HepG2 (cell line): ENCODE measurements around the gene CXXC5. TPM values are rescaled to one million over a fixed set of nuclear protein-coding genes. Genes with fewer than 3 reads are reported as not detected.

ENCODE experiments used
- BORCS8-MEF2B ChIP-seq: sonication (generic); formaldehyde crosslinking; IDR thresholded peaks from 2 replicates; pipeline ENCODE4 v1.8.0; 2022; ENCODE audit warnings: mild to moderate bottlenecking, missing genetic modification reagents
- CCDC6 ChIP-seq: sonication (generic); formaldehyde crosslinking; IDR thresholded peaks from 2 replicates; pipeline ENCODE4 v1.8.1; 2022; ENCODE audit warnings: mild to moderate bottlenecking, missing genetic modification reagents, moderate library complexity
- DBP ChIP-seq: sonication (generic); formaldehyde crosslinking; IDR thresholded peaks from 2 replicates; pipeline ENCODE4 v1.4.0; 2020; ENCODE audit warnings: missing genetic modification reagents; ENCODE audit errors: not compliant biosample characterization
- FIP1L1 ChIP-seq: fragments of 200-400 bp; formaldehyde crosslinking; IDR thresholded peaks from 2 replicates; pipeline ENCODE4 v1.6.1; 2018; ENCODE audit warnings: low read depth, mild to moderate bottlenecking, low read length, moderate library complexity, borderline replicate concordance; ENCODE audit not compliant: insufficient read depth
- FOSL1 ChIP-seq: sonication (generic); formaldehyde crosslinking; IDR thresholded peaks from 2 replicates; pipeline ENCODE4 v1.9.0; 2021; ENCODE audit warnings: missing genetic modification reagents, borderline replicate concordance
- HOXA9 ChIP-seq: sonication (generic); formaldehyde crosslinking; IDR thresholded peaks from 2 replicates; pipeline ENCODE4 v1.8.1; 2022; ENCODE audit warnings: missing genetic modification reagents, mild to moderate bottlenecking, moderate library complexity, borderline replicate concordance
- KDM2A ChIP-seq: sonication (generic); formaldehyde crosslinking; IDR thresholded peaks from 2 replicates; pipeline ENCODE4 v1.4.0; 2020; ENCODE audit warnings: low read depth, missing genetic modification reagents, borderline replicate concordance
- KLF13 ChIP-seq: sonication (generic); formaldehyde crosslinking; IDR thresholded peaks from 2 replicates; pipeline ENCODE4 v1.4.0; 2020; ENCODE audit warnings: mild to moderate bottlenecking, missing genetic modification reagents
- MTA1 ChIP-seq: sonication (generic); formaldehyde crosslinking; IDR thresholded peaks from 2 replicates; pipeline ENCODE4 v1.4.0; 2020; ENCODE audit warnings: missing genetic modification reagents, mild to moderate bottlenecking, borderline replicate concordance
- RBM22 ChIP-seq: fragments of 200-400 bp; formaldehyde crosslinking; optimal IDR thresholded peaks from 2 replicates; pipeline ENCODE3; 2017; ENCODE audit warnings: mild to moderate bottlenecking, low read length, moderate library complexity
- SUZ12 ChIP-seq: fragments of 150-350 bp; IDR thresholded peaks from 2 replicates; pipeline ENCODE4 v1.6.1; 2014; ENCODE audit warnings: low read depth, low read length
- ZNF343 ChIP-seq: sonication (generic); formaldehyde crosslinking; IDR thresholded peaks from 2 replicates; pipeline ENCODE4 v1.4.0; 2020; ENCODE audit warnings: mild to moderate bottlenecking, missing genetic modification reagents
- ZNF383 ChIP-seq: sonication (generic); formaldehyde crosslinking; IDR thresholded peaks from 2 replicates; pipeline ENCODE4 v1.4.0; 2020; ENCODE audit warnings: missing genetic modification reagents, mild to moderate bottlenecking, borderline replicate concordance
- ZNF646 ChIP-seq: sonication (generic); formaldehyde crosslinking; IDR thresholded peaks from 2 replicates; pipeline ENCODE4 v1.9.0; 2021; ENCODE audit warnings: mild to moderate bottlenecking, missing genetic modification reagents
- polyA plus RNA-seq, 8 experiments: library from polyadenylated mRNA; depleted of rRNA in 3 of 8; stranded (reverse) in 7 of 8; unstranded in 1 of 8; fragments of >200 nt; fragmentation: Illumina TruSeq in 4 of 8; extraction: Trizol in 4 of 8; gene quantifications; 2 replicates each; pipeline versions ENCODE4 v1.2.1 to v1.2.3, GENCODE V29; 2011 to 2016; ENCODE audit warnings: low read depth in 4 of 8, missing spikeins in 1 of 8, mixed read lengths in 1 of 8; ENCODE audit not compliant: insufficient read depth in 1 of 8
- total RNA-seq, 5 experiments: library from RNA; depleted of rRNA; stranded (reverse); fragments of >200 nt; fragmentation: Illumina TruSeq; extraction: Trizol; gene quantifications; 2 replicates each; pipeline ENCODE4 v1.2.3, GENCODE V29; 2016; ENCODE audit warnings: low read depth in 1 of 5
- TF ChIP-seq, protein P1 (sequence below): sonication (generic); formaldehyde crosslinking; IDR thresholded peaks from 2 replicates; pipeline ENCODE4 v1.8.0; 2022; ENCODE audit warnings: missing genetic modification reagents, mild to moderate bottlenecking, moderate library complexity, borderline replicate concordance
- TF ChIP-seq, protein P2 (sequence below): sonication (generic); formaldehyde crosslinking; IDR thresholded peaks from 2 replicates; pipeline ENCODE4 v1.5.0; 2020; ENCODE audit warnings: missing genetic modification reagents

CXXC5 gene
- total and polyA plus RNA-seq, 2 of the 13 experiments (the other 11 are each of a cell fraction or from before 2014, with no cell fraction given), result 32.3 to 33.0 TPM

- TF ChIP-seq CCDC6, result no peak
- no peak; the same call in 1 of the 2 replicates for TF ChIP-seq FOSL1 (CRISPR knock-in tag)
- no peak for TF ChIP-seq RBM22
- peak; percentile 56; the same call in 1 of the 2 replicates for TF ChIP-seq MTA1 (CRISPR knock-in tag)
- TF ChIP-seq BORCS8-MEF2B, result no peak
- TF ChIP-seq ZNF383 (CRISPR knock-in tag), result no peak
- TF ChIP-seq DBP (CRISPR knock-in tag), result no peak
- TF ChIP-seq HOXA9, result no peak
- TF ChIP-seq, protein P1, sequence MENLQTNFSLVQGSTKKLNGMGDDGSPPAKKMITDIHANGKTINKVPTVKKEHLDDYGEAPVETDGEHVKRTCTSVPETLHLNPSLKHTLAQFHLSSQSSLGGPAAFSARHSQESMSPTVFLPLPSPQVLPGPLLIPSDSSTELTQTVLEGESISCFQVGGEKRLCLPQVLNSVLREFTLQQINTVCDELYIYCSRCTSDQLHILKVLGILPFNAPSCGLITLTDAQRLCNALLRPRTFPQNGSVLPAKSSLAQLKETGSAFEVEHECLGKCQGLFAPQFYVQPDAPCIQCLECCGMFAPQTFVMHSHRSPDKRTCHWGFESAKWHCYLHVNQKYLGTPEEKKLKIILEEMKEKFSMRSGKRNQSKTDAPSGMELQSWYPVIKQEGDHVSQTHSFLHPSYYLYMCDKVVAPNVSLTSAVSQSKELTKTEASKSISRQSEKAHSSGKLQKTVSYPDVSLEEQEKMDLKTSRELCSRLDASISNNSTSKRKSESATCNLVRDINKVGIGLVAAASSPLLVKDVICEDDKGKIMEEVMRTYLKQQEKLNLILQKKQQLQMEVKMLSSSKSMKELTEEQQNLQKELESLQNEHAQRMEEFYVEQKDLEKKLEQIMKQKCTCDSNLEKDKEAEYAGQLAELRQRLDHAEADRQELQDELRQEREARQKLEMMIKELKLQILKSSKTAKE, result peak; percentile 86
- TF ChIP-seq, protein P2, sequence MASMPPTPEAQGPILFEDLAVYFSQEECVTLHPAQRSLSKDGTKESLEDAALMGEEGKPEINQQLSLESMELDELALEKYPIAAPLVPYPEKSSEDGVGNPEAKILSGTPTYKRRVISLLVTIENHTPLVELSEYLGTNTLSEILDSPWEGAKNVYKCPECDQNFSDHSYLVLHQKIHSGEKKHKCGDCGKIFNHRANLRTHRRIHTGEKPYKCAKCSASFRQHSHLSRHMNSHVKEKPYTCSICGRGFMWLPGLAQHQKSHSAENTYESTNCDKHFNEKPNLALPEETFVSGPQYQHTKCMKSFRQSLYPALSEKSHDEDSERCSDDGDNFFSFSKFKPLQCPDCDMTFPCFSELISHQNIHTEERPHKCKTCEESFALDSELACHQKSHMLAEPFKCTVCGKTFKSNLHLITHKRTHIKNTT (CRISPR knock-in tag), result no peak
- TF ChIP-seq ZNF646, result no peak
- TF ChIP-seq KLF13 (CRISPR knock-in tag), result no peak
- no peak for TF ChIP-seq ZNF343 (CRISPR knock-in tag)
- peak; percentile 18; the same call in 1 of the 2 replicates for TF ChIP-seq KDM2A (CRISPR knock-in tag)
- TF ChIP-seq SUZ12, result no peak
- TF ChIP-seq FIP1L1, result no peak
These were observed 21.7 kb downstream of the CXXC5 start (continued) for GRCh38 chr5:139669662-139670368.
